ENCODE data around the gene NAT9. TPM values are rescaled to one million over a fixed set of nuclear protein-coding genes. Genes with fewer than 3 reads are reported as not detected.

The NAT9 gene
- total RNA-seq, 1 experiment from 2014 or later = 63.5 TPM

- Histone ChIP-seq H4K20me1 (ENCODE audit: control insufficient read depth, insufficient read depth, insufficient read length) (no peaks in the 10 kb centered on the region), H2AK5ac (ENCODE audit: insufficient read length, low read length) (no peak overlapping the region), H3K79me2 (ENCODE audit: insufficient read depth, low read length) (no peaks in the 10 kb centered on the region), H3K23ac (ENCODE audit: insufficient read length, low read depth, low read length) (no peak overlapping the region), H4K8ac (replicated peaks; ENCODE audit: insufficient read length, low read depth, low read length) (no peak overlapping the region), H3K18ac (ENCODE audit: insufficient read length, low read depth, low read length) (no peak overlapping the region), H3K79me1 (ENCODE audit: insufficient read depth, low read depth, low read length, poor library complexity, severe bottlenecking) (no peaks in the 10 kb centered on the region), H2BK12ac (ENCODE audit: insufficient read length, low read depth, low read length) (no peak overlapping the region), H3K14ac (ENCODE audit: insufficient read depth, low read length) (no peak overlapping the region), H3K4me1 (ENCODE audit: insufficient read depth, low read length) (no peaks in the 10 kb centered on the region), H2BK20ac (ENCODE audit: low read depth, low read length, poor library complexity, severe bottlenecking) (no peak overlapping the region), H3K23me2 (ENCODE audit: insufficient read length, low read depth, low read length, poor library complexity, severe bottlenecking) (no peaks in the 10 kb centered on the region), H3K9ac (ENCODE audit: extremely low read depth, insufficient read length, low read length) (no peak overlapping the region), H4K5ac (ENCODE audit: insufficient read length, low read depth, low read length) (no peak overlapping the region), H2AFZ (ENCODE audit: low read length) (no peak overlapping the region), H3K9me3 (ENCODE audit: control insufficient read depth, low read depth, low read length) (no peaks in the 10 kb centered on the region), H2BK120ac (ENCODE audit: low read depth, low read length, poor library complexity, severe bottlenecking) (no peak overlapping the region), H3K4ac (ENCODE audit: low read depth, low read length) (no peak overlapping the region), H3K27me3 (ENCODE audit: insufficient read depth, low read length) (no peaks in the 10 kb centered on the region), H3T11ph (ENCODE audit: low read length) (no peak overlapping the region), H2BK15ac (ENCODE audit: low read depth, low read length) (no peak overlapping the region), H3K27ac (ENCODE audit: insufficient read length, low read depth, low read length) (no peak overlapping the region), H3K56ac (ENCODE audit: insufficient read length, low read depth, low read length) (no peak overlapping the region), H4K91ac (ENCODE audit: insufficient read length, low read depth, low read length) (no peak overlapping the region), H3K4me2 (ENCODE audit: insufficient read depth, insufficient read length, low read length) (no peak overlapping the region), H2BK5ac (ENCODE audit: insufficient read length, low read length) (no peak overlapping the region)
- TF ChIP-seq CTCF (conservative IDR thresholded peaks at IDR 0.05) = no peak
- no CpG with 5 or more reads among the region's 5 CpGs for WGBS (ENCODE audit: extremely low coverage, insufficient read length, low lambda C conversion rate)
- no peaks in the 10 kb centered on the region for H3K9me3 Mint-ChIP-seq
- peaks cover 5 to 22% (median 12%) of the 10 kb centered on the region in 3 experiments; a peak in 5 of 7 replicates for H3K36me3 Mint-ChIP-seq (ENCODE audit: insufficient read depth in 1 of 3, low read depth in 3 of 3)
- H3K4me3 Mint-ChIP-seq = no peak overlapping the region
- no peak for DNase-seq
- no peaks in the 10 kb centered on the region for H3K4me1 Mint-ChIP-seq
- no peak overlapping the region for H3K27ac Mint-ChIP-seq
- H3K27me3 Mint-ChIP-seq (ENCODE audit: low read depth) = peaks cover 7% of the 10 kb centered on the region
These were observed 27.8 kb upstream of the NAT9 start for GRCh38 chr17:74803971-74804370.
